Lower leg skin (tissue), 3 donors: ENCODE results near the gene MCTP1.

Experiments
- CTCF ChIP-seq, 3 donors: fragments of 450-650 bp; IDR thresholded peaks; one replicate each; pipeline ENCODE4 v1.5.1; 2016; ENCODE audit warnings: antibody characterized with exemption in 3 of 3, mild to moderate bottlenecking in 3 of 3, moderate library complexity in 2 of 3
- POLR2A ChIP-seq, 2 donors: fragments of 450-650 bp; IDR thresholded peaks; one replicate each; pipeline ENCODE4 v1.6.1; 2016 to 2017; ENCODE audit warnings: antibody characterized with exemption in 2 of 2, mild to moderate bottlenecking in 1 of 2, moderate library complexity in 1 of 2

GRCh38 chr5:94992325-94992724 is 292.6 kb downstream of the MCTP1 start:
- TF ChIP-seq POLR2A (IDR thresholded peaks at IDR 0.05), result no peak
- no peak for TF ChIP-seq CTCF (IDR thresholded peaks at IDR 0.05)
